ENCODE measurements around the gene OR5B2. TPM values are rescaled to one million over a fixed set of nuclear protein-coding genes. Genes with fewer than 3 reads are reported as not detected.

Gene OR5B2
- polyA plus RNA-seq (2011; rRNA removed) (not detected in 2 replicates), polyA minus RNA-seq (2011; rRNA and poly(A)+ RNA removed) (not detected in 2 replicates)

- Histone ChIP-seq H3K4me3 (ENCODE audit: low read depth, low read length) (no peak within 1 kb of the TSS), H3K27me3 (ENCODE audit: control insufficient read depth, insufficient read depth, low read length) (peaks cover 3% of the 10 kb centered on the region), H3K36me3 (ENCODE audit: control insufficient read depth, insufficient read depth, low read length) (no peaks in the 10 kb centered on the region)
- DNase-seq (ENCODE audit: low read depth), result no peak
- POLR2A ChIA-PET, result no interaction called here
- CTCF ChIA-PET, result no interaction called here
- no peak for TF ChIP-seq CTCF (IDR thresholded peaks at IDR 0.05; ENCODE audit: insufficient read depth, low read depth, low read length)
Observed at GRCh38 chr11:58428021-58428420, at the start of gene OR5B2. TSS of gene OR5B2 (minus strand) at chr11:58428121. CDS start at chr11:58423261, 4,860 bp downstream.

GRCh38 chr11:58471892-58472291, 44.0 kb upstream of the OR5B2 start:
- Histone ChIP-seq H3K4me3 (ENCODE audit: low read depth, low read length) (no peak overlapping the region), H3K36me3 (ENCODE audit: control insufficient read depth, insufficient read depth, low read length) (no peaks in the 10 kb centered on the region), H3K27me3 (ENCODE audit: control insufficient read depth, insufficient read depth, low read length) (no peaks in the 10 kb centered on the region)
- ChIA-PET POLR2A (no interaction called here), CTCF (no interaction called here)
- no peak for TF ChIP-seq CTCF (IDR thresholded peaks at IDR 0.05; ENCODE audit: insufficient read depth, low read depth, low read length)
- DNase-seq (ENCODE audit: low read depth), result no peak

GRCh38 chr11:58466293-58466692, 38.4 kb upstream of the OR5B2 start:
- DNase-seq (ENCODE audit: low read depth), result no peak
- no peak for TF ChIP-seq CTCF (IDR thresholded peaks at IDR 0.05; ENCODE audit: insufficient read depth, low read depth, low read length)
- ChIA-PET CTCF (no interaction called here), POLR2A (no interaction called here)
- no peak overlapping the region for H3K4me3 ChIP-seq (ENCODE audit: low read depth, low read length)
- no peaks in the 10 kb centered on the region for H3K27me3 ChIP-seq (ENCODE audit: control insufficient read depth, insufficient read depth, low read length)
- no peaks in the 10 kb centered on the region for H3K36me3 ChIP-seq (ENCODE audit: control insufficient read depth, insufficient read depth, low read length)

GRCh38 chr11:58465690-58466089, 37.8 kb upstream of the OR5B2 start:
- Histone ChIP-seq H3K27me3 (ENCODE audit: control insufficient read depth, insufficient read depth, low read length) (no peaks in the 10 kb centered on the region), H3K36me3 (ENCODE audit: control insufficient read depth, insufficient read depth, low read length) (no peaks in the 10 kb centered on the region), H3K4me3 (ENCODE audit: low read depth, low read length) (no peak overlapping the region)
- CTCF ChIA-PET, result no interaction called here
- no peak for TF ChIP-seq CTCF (IDR thresholded peaks at IDR 0.05; ENCODE audit: insufficient read depth, low read depth, low read length)
- POLR2A ChIA-PET, result no interaction called here
- no peak for DNase-seq (ENCODE audit: low read depth)

GRCh38 chr11:58451585-58451984, 23.7 kb upstream of the OR5B2 start:
- DNase-seq (ENCODE audit: low read depth), result no peak
- no peaks in the 10 kb centered on the region for H3K27me3 ChIP-seq (ENCODE audit: control insufficient read depth, insufficient read depth, low read length)
- ChIA-PET CTCF (no interaction called here), POLR2A (no interaction called here)
- no peak for TF ChIP-seq CTCF (IDR thresholded peaks at IDR 0.05; ENCODE audit: insufficient read depth, low read depth, low read length)
- H3K36me3 ChIP-seq (ENCODE audit: control insufficient read depth, insufficient read depth, low read length), result no peaks in the 10 kb centered on the region
- H3K4me3 ChIP-seq (ENCODE audit: low read depth, low read length), result no peak overlapping the region

Measured in BJ (cell line).